GM12878 (cell line): Measurements from ENCODE around the gene HAPSTR1. TPM values are rescaled to one million over a fixed set of nuclear protein-coding genes. Genes with fewer than 3 reads are reported as not detected.

Source experiments
- ATAC-seq: fragments of 200-7000 bp; cut with Tn5 transposase; 3 replicates; pipeline ENCODE4 v1.9.1; 2020; ENCODE audit warnings: mild to moderate bottlenecking, moderate library complexity
- BruUV-seq: library from RNA; stranded (reverse); fragments of 400-500 nt; replicated peaks from 2 replicates; lab custom pipeline; 2021; lab: Mats Ljungman, UMichigan
- CTCF ChIA-PET: fragments of 300-600 bp; sonication (Branson Sonifier 250); formaldehyde crosslinking; extraction: SDS; loops from one replicate; lab custom pipeline; 2021; ENCODE audit warnings: inconsistent platforms; lab: Yijun Ruan, JAX
- POLR2A ChIA-PET: fragments of 350-600 bp; formaldehyde crosslinking; extraction: SDS; loops from one replicate; lab custom pipeline; 2021; ENCODE audit warnings: inconsistent platforms; lab: Charles Lee
- RAD21 ChIA-PET: fragments of 300-600 bp; sonication (Branson Sonifier 250); formaldehyde crosslinking; loops from one replicate; lab custom pipeline; 2023; ENCODE audit warnings: antibody characterized with exemption; ENCODE audit not compliant: unreplicated experiment; lab: Charles Lee
- SMC1A ChIA-PET: fragments of 300-600 bp; sonication (Branson Sonifier 250); formaldehyde crosslinking; loops from one replicate; lab custom pipeline; 2023; ENCODE audit not compliant: unreplicated experiment, uncharacterized antibody; lab: Charles Lee
- DNase-seq: peaks from one replicate; pipeline ENCODE4 v3.0.0-alpha.2; 2011; ENCODE audit warnings: low read depth, low spot score
- FAIRE-seq: peaks from 3 replicates; lab custom pipeline; 2011; peaks lifted over from hg19 to GRCh38; lab: Jason Lieb, UNC
- H2AFZ ChIP-seq: 2 replicates; pipeline ENCODE4 v1.6.0; 2011; ENCODE audit warnings: low read depth, low read length, control low read depth; ENCODE audit not compliant: control insufficient read depth
- H3K27ac ChIP-seq: 2 replicates; pipeline ENCODE4 v1.5.1; 2011; ENCODE audit warnings: control low read depth; ENCODE audit not compliant: control insufficient read depth, insufficient read depth
- H3K27me3 ChIP-seq, 2 experiments: replicated peaks in 1 of 2; 2 replicates each; pipeline versions ENCODE4 v1.6.0 to v1.6.1; 2011; ENCODE audit warnings: low read length in 1 of 2; ENCODE audit not compliant: control insufficient read depth in 2 of 2, insufficient read depth in 2 of 2
- H3K36me3 ChIP-seq, 2 experiments: 2 replicates each; pipeline ENCODE4 v1.5.1; 2011; ENCODE audit warnings: low read length in 1 of 2; ENCODE audit not compliant: control insufficient read depth in 2 of 2, insufficient read depth in 2 of 2
- H3K4me1 ChIP-seq: 2 replicates; pipeline ENCODE4 v1.6.1; 2011; ENCODE audit warnings: mild to moderate bottlenecking, low read length, moderate library complexity, mixed read lengths; ENCODE audit not compliant: control insufficient read depth, insufficient read depth
- H3K4me2 ChIP-seq: 2 replicates; pipeline ENCODE4 v1.6.0; 2011; ENCODE audit warnings: control low read depth; ENCODE audit not compliant: control insufficient read depth, insufficient read depth
- H3K4me3 ChIP-seq: fragments of 200-600 bp; sonication (generic); 2 replicates; pipeline ENCODE4 v1.5.1; 2016
- H3K79me2 ChIP-seq: 2 replicates; pipeline ENCODE4 v1.6.0; 2011; ENCODE audit warnings: low read length; ENCODE audit not compliant: control insufficient read depth, insufficient read depth
- H3K9ac ChIP-seq: 2 replicates; pipeline ENCODE4 v1.8.0; 2011; ENCODE audit warnings: low read length, control low read depth, mixed read lengths; ENCODE audit not compliant: control insufficient read depth, insufficient read depth
- H3K9me3 ChIP-seq: replicated peaks from 3 replicates; pipeline ENCODE4 v1.5.1; 2011; ENCODE audit warnings: mild to moderate bottlenecking, low read length; ENCODE audit not compliant: control insufficient read depth, insufficient read depth
- H4K20me1 ChIP-seq: 2 replicates; pipeline ENCODE4 v1.6.0; 2011; ENCODE audit not compliant: control insufficient read depth, insufficient read depth
- BHLHE40 ChIP-seq, 2 experiments: fragments of 450-650 bp in 1 of 2; IDR thresholded peaks; 2 replicates each; pipeline ENCODE4 v1.6.1; 2011 to 2017; ENCODE audit warnings: low read depth in 2 of 2, borderline replicate concordance in 1 of 2, improper control_type of control experiment in 1 of 2, low read length in 1 of 2, mild to moderate bottlenecking in 1 of 2
- CEBPZ ChIP-seq: fragments of 150-350 bp; IDR thresholded peaks from 2 replicates; pipeline ENCODE4 v1.6.1; 2016; ENCODE audit warnings: low read depth, low read length
- DPF2 ChIP-seq: fragments of 450-650 bp; IDR thresholded peaks from 2 replicates; pipeline ENCODE4 v1.6.1; 2017; ENCODE audit warnings: mild to moderate bottlenecking
- FOS ChIP-seq: IDR thresholded peaks from 3 replicates; pipeline ENCODE4 v1.6.1; 2011; ENCODE audit warnings: borderline replicate concordance; ENCODE audit not compliant: insufficient read length; ENCODE audit errors: extremely low read depth
- JUND ChIP-seq: IDR thresholded peaks from 2 replicates; pipeline ENCODE4 v1.6.1; 2012; ENCODE audit warnings: low read depth, mild to moderate bottlenecking, low read length, improper control_type of control experiment, moderate library complexity
- MXI1 ChIP-seq: fragments of 150-350 bp; IDR thresholded peaks from 2 replicates; pipeline ENCODE4 v1.6.1; 2011; ENCODE audit warnings: low read depth, mild to moderate bottlenecking, inconsistent platforms, low read length, improper control_type of control experiment
- NBN ChIP-seq: fragments of 450-650 bp; IDR thresholded peaks from 2 replicates; pipeline ENCODE4 v1.6.1; 2016
- NFYB ChIP-seq: IDR thresholded peaks from 2 replicates; pipeline ENCODE4 v1.6.1; 2011; ENCODE audit warnings: low read depth, mild to moderate bottlenecking, low read length, improper control_type of control experiment, moderate library complexity; ENCODE audit not compliant: insufficient read depth
- PAX5 ChIP-seq: IDR thresholded peaks from 2 replicates; pipeline ENCODE4 v1.6.1; 2011; ENCODE audit warnings: low read depth, low read length, borderline replicate concordance
- SMAD5 ChIP-seq: IDR thresholded peaks from 2 replicates; pipeline ENCODE4 v1.6.1; 2016; ENCODE audit warnings: antibody characterized with exemption, low read depth
- SUZ12 ChIP-seq: fragments of 200-600 bp; sonication (generic); IDR thresholded peaks from one replicate; pipeline ENCODE4 v1.6.1; 2018; ENCODE audit warnings: antibody characterized with exemption, mild to moderate bottlenecking; ENCODE audit not compliant: unreplicated experiment
- TBL1XR1 ChIP-seq: IDR thresholded peaks from 2 replicates; pipeline ENCODE4 v1.6.1; 2012; ENCODE audit warnings: low read depth, low read length, improper control_type of control experiment
- YY1 ChIP-seq: IDR thresholded peaks from 2 replicates; pipeline ENCODE4 v1.6.1; 2011; ENCODE audit warnings: low read depth, mild to moderate bottlenecking, low read length
- ZNF24 ChIP-seq: fragments of 450-650 bp; IDR thresholded peaks from 2 replicates; pipeline ENCODE4 v1.6.1; 2017; ENCODE audit warnings: antibody characterized with exemption, mild to moderate bottlenecking
- ZNF384 ChIP-seq: IDR thresholded peaks from 2 replicates; pipeline ENCODE4 v1.6.1; 2012; ENCODE audit warnings: low read depth, mild to moderate bottlenecking, low read length, improper control_type of control experiment, borderline replicate concordance
- ZNF622 ChIP-seq: fragments of 450-650 bp; IDR thresholded peaks from 2 replicates; pipeline ENCODE4 v1.6.1; 2017; ENCODE audit warnings: mild to moderate bottlenecking, inconsistent platforms
- WGBS: methylation state at CpG from one replicate; pipeline ENCODE4 v1.1.6; 2016; ENCODE audit warnings: low lambda C conversion rate; ENCODE audit not compliant: insufficient replicate concordance, insufficient coverage; ENCODE audit errors: missing lambda C conversion rate; 5-methylcytosine and 5-hydroxymethylcytosine counted together
- in situ Hi-C: fragments of 300-500 bp; cut with MboI; formaldehyde crosslinking; loops from 9 replicates; pipeline ENCODE4 v1.14.3; 2018; ENCODE audit warnings: mixed read lengths
- intact Hi-C: fragments of 100-400 bp; cut with micrococcal nuclease; formaldehyde crosslinking; loops from one replicate; pipeline ENCODE4 v1.14.2; 2022; ENCODE audit not compliant: unreplicated experiment
- polyA plus RNA-seq, 11 experiments: library from polyadenylated mRNA; depleted of rRNA in 4 of 11; unstranded in 6 of 11; stranded (reverse) in 5 of 11; fragments of >200 nt; fragmentation: Nextera tagmentation in 4 of 11; fragmentation: Illumina TruSeq in 1 of 11; extraction: Ambion mirVana in 4 of 11; extraction: Trizol in 1 of 11; gene quantifications; 1 replicate in 1 of 11; 2 replicates in 10 of 11; pipeline versions ENCODE4 v1.2.1 to v1.2.3, GENCODE V29; 2011 to 2016; ENCODE audit warnings: inconsistent platforms in 2 of 11, missing spikeins in 2 of 11, low read depth in 1 of 11
- total RNA-seq, 4 experiments: library from RNA; depleted of rRNA in 3 of 4; stranded (reverse); fragments of >200 nt in 3 of 4; fragmentation: Illumina TruSeq in 1 of 4; extraction: Trizol in 1 of 4; gene quantifications; 2 replicates each; pipeline versions ENCODE4 v1.2.1 to v1.2.3, GENCODE V29; 2013 to 2021

Gene HAPSTR1
- total and polyA plus RNA-seq, 10 of the 15 experiments (the other 5 are each of a cell fraction or from before 2014, with no cell fraction given): 8.7 to 52.5 (median 23.1) TPM

- H4K20me1 ChIP-seq: peaks cover 6% of the 10 kb centered on the region
- 89% methylated on average over 10 of the region's 10 CpGs for WGBS
- peaks cover 32% of the 10 kb centered on the region for H3K79me2 ChIP-seq
- H3K36me3 ChIP-seq: no peaks in the 10 kb centered on the region
- TF ChIP-seq PAX5 (no peak), NBN (no peak), ZNF622 (no peak), TBL1XR1 (no peak), DPF2 (no peak), YY1 (no peak), ZNF384 (no peak), NFYB (no peak), SMAD5 (no peak), CEBPZ (no peak), MXI1 (no peak), JUND (no peak), BHLHE40 (IDR thresholded peaks at IDR 0.05; ENCODE audit: borderline replicate concordance in 1 of 2, low read depth in 2 of 2, low read length in 1 of 2) (no peak), SUZ12 (no peak), FOS (no peak), ZNF24 (no peak)
- in situ Hi-C loops: no loop called here
- SMC1A ChIA-PET: interaction anchor here (1.2 to 1.8 kb wide), 2 partner anchors 9 to 11 kb away, joined by 3 to 6 read pairs; no protein-coding TSS in a partner anchor
- RAD21 ChIA-PET: no interaction called here
- no peak overlapping the region for H3K9ac ChIP-seq
- no peaks in the 10 kb centered on the region for H3K27me3 ChIP-seq
- H3K4me3 ChIP-seq: no peak overlapping the region
- H3K9me3 ChIP-seq: no peaks in the 10 kb centered on the region; the same call in 2 of the 3 replicates
- H3K27ac ChIP-seq: no peak overlapping the region
- H2AFZ ChIP-seq: no peak overlapping the region
- no peak for FAIRE-seq
- CTCF ChIA-PET: interaction anchor here (0.9 to 1.2 kb wide), 2 partner anchors 46 to 129 kb away, joined by 3 to 4 read pairs; no protein-coding TSS in a partner anchor
- intact Hi-C loops: no loop called here
- BruUV-seq: no TSS peak
- no peak for DNase-seq
- peaks cover 6% of the 10 kb centered on the region for H3K4me1 ChIP-seq
- POLR2A ChIA-PET: no interaction called here
- no peak for ATAC-seq
- no peak overlapping the region for H3K4me2 ChIP-seq
These were observed 2.6 kb upstream of the HAPSTR1 start for GRCh38 chr16:9088848-9089247.
